Measurements from ENCODE around the gene UBTFL1. TPM values are rescaled to one million over a fixed set of nuclear protein-coding genes. Genes with fewer than 3 reads are reported as not detected.

UBTFL1 gene
- polyA plus RNA-seq, 2 donors: not detected

GRCh38 chr11:90124371-90124770 lies 38.6 kb downstream of the UBTFL1 start:
- no peaks in the 10 kb centered on the region for H3K27me3 ChIP-seq (ENCODE audit: control insufficient read depth in 1 of 2, insufficient read depth in 2 of 2, low read length in 2 of 2)
- H3K36me3 ChIP-seq (ENCODE audit: control insufficient read depth in 2 of 2, insufficient read depth in 2 of 2, low read length in 1 of 2): no peaks in the 10 kb centered on the region
- WGBS, 2 donors: 47 to 63% methylated on average over 1 of the region's 1 CpG
- H3K4me1 ChIP-seq (ENCODE audit: control insufficient read depth in 2 of 2, insufficient read depth in 2 of 2, low read length in 1 of 2): no peaks in the 10 kb centered on the region
- H3K27ac ChIP-seq (ENCODE audit: low read depth in 2 of 2, low read length in 1 of 2): no peak overlapping the region
- H3K4me3 ChIP-seq (ENCODE audit: low read depth in 1 of 2, low read length in 2 of 2): no peak overlapping the region
- H3K9me3 ChIP-seq (ENCODE audit: control insufficient read depth in 2 of 2, insufficient read depth in 1 of 2, low read depth in 1 of 2, low read length in 1 of 2): no peaks in the 10 kb centered on the region

GRCh38 chr11:90124946-90125345 lies 39.2 kb downstream of the UBTFL1 start:
- H3K27me3 ChIP-seq (ENCODE audit: control insufficient read depth in 1 of 2, insufficient read depth in 2 of 2, low read length in 2 of 2): no peaks in the 10 kb centered on the region
- no peak overlapping the region for H3K27ac ChIP-seq (ENCODE audit: low read depth in 2 of 2, low read length in 1 of 2)
- 77 to 79% methylated on average over 3 of the region's 3 CpGs for WGBS, 2 donors
- H3K4me1 ChIP-seq (ENCODE audit: control insufficient read depth in 2 of 2, insufficient read depth in 2 of 2, low read length in 1 of 2): no peaks in the 10 kb centered on the region
- no peaks in the 10 kb centered on the region for H3K9me3 ChIP-seq (ENCODE audit: control insufficient read depth in 2 of 2, insufficient read depth in 1 of 2, low read depth in 1 of 2, low read length in 1 of 2)
- no peaks in the 10 kb centered on the region for H3K36me3 ChIP-seq (ENCODE audit: control insufficient read depth in 2 of 2, insufficient read depth in 2 of 2, low read length in 1 of 2)
- no peak overlapping the region for H3K4me3 ChIP-seq (ENCODE audit: low read depth in 1 of 2, low read length in 2 of 2)

GRCh38 chr11:90133560-90134477 lies 48.1 kb downstream of the UBTFL1 start:
- Histone ChIP-seq H3K27ac (ENCODE audit: low read depth in 2 of 2, low read length in 1 of 2) (no peak overlapping the region), H3K27me3 (ENCODE audit: control insufficient read depth in 1 of 2, insufficient read depth in 2 of 2, low read length in 2 of 2) (no peaks in the 10 kb centered on the region), H3K36me3 (ENCODE audit: control insufficient read depth in 2 of 2, insufficient read depth in 2 of 2, low read length in 1 of 2) (no peaks in the 10 kb centered on the region), H3K4me3 (ENCODE audit: low read depth in 1 of 2, low read length in 2 of 2) (peak overlapping the region; percentile 30 to 39), H3K9me3 (ENCODE audit: control insufficient read depth in 2 of 2, insufficient read depth in 1 of 2, low read depth in 1 of 2, low read length in 1 of 2) (no peaks in the 10 kb centered on the region), H3K4me1 (ENCODE audit: control insufficient read depth in 2 of 2, insufficient read depth in 2 of 2, low read length in 1 of 2) (peaks cover 0 to 4% of the 10 kb centered on the region in 2 donors)
- WGBS, 2 donors: 23 to 25% methylated on average over 11 of the region's 11 CpGs

GRCh38 chr11:90134478-90135003 lies 48.8 kb downstream of the UBTFL1 start, which contains the start of gene NAALAD2:
Gene NAALAD2, plus strand, starts transcription at chr11:90134663. Its CDS starts 96 bp downstream, at chr11:90134759.
- 1 to 3% methylated on average over 25 of the region's 25 CpGs for WGBS, 2 donors
- no peaks in the 10 kb centered on the region for H3K36me3 ChIP-seq (ENCODE audit: control insufficient read depth in 2 of 2, insufficient read depth in 2 of 2, low read length in 1 of 2)
- H3K27ac ChIP-seq (ENCODE audit: low read depth in 2 of 2, low read length in 1 of 2): no peak within 1 kb of the TSS

GRCh38 chr11:90135016-90135415 lies 49.3 kb downstream of the UBTFL1 start:
- Histone ChIP-seq H3K9me3 (ENCODE audit: control insufficient read depth in 2 of 2, insufficient read depth in 1 of 2, low read depth in 1 of 2, low read length in 1 of 2) (no peaks in the 10 kb centered on the region), H3K27me3 (ENCODE audit: control insufficient read depth in 1 of 2, insufficient read depth in 2 of 2, low read length in 2 of 2) (no peaks in the 10 kb centered on the region), H3K36me3 (ENCODE audit: control insufficient read depth in 2 of 2, insufficient read depth in 2 of 2, low read length in 1 of 2) (no peaks in the 10 kb centered on the region), H3K4me3 (ENCODE audit: low read depth in 1 of 2, low read length in 2 of 2) (peak overlapping the region in 1 of 2 donors; percentile 30), H3K27ac (ENCODE audit: low read depth in 2 of 2, low read length in 1 of 2) (no peak overlapping the region), H3K4me1 (ENCODE audit: control insufficient read depth in 2 of 2, insufficient read depth in 2 of 2, low read length in 1 of 2) (peaks cover 0 to 4% of the 10 kb centered on the region in 2 donors)
- WGBS, 2 donors: 3 to 4% methylated on average over 5 of the region's 5 CpGs

More at GRCh38 chr11:90134478-90135003, 48.8 kb downstream of the UBTFL1 start, which contains the start of gene NAALAD2:
- H3K4me1 ChIP-seq (ENCODE audit: control insufficient read depth in 2 of 2, insufficient read depth in 2 of 2, low read length in 1 of 2): peaks cover 0 to 4% of the 10 kb centered on the region in 2 donors
- H3K27me3 ChIP-seq (ENCODE audit: control insufficient read depth in 1 of 2, insufficient read depth in 2 of 2, low read length in 2 of 2): no peaks in the 10 kb centered on the region
- H3K4me3 ChIP-seq (ENCODE audit: low read depth in 1 of 2, low read length in 2 of 2): peak within 1 kb of the TSS; percentile 30 to 39
- H3K9me3 ChIP-seq (ENCODE audit: control insufficient read depth in 2 of 2, insufficient read depth in 1 of 2, low read depth in 1 of 2, low read length in 1 of 2): no peaks in the 10 kb centered on the region

Other genes starting within 250 kb of the UBTFL1 start
- not detected for gene TRIM64B, start 207.5 kb upstream of the UBTFL1 start, polyA plus RNA-seq
- not detected for gene TRIM49D1, start 163.7 kb upstream of the UBTFL1 start, polyA plus RNA-seq
- gene TRIM49D2, start 161.9 kb upstream of the UBTFL1 start, polyA plus RNA-seq: not detected
- gene TRIM64, start 119.9 kb upstream of the UBTFL1 start, polyA plus RNA-seq: not detected
- gene TRIM49C, start 54.8 kb upstream of the UBTFL1 start, polyA plus RNA-seq: not detected
- gene NAALAD2, start 48.7 kb downstream of the UBTFL1 start, polyA plus RNA-seq: under 1 TPM; 0.15 to 0.59 TPM
- gene CHORDC1, start 137.1 kb downstream of the UBTFL1 start, polyA plus RNA-seq: 10 to 100 TPM; 14.0 to 24.0 TPM